Testis (tissue), 3 donors: ENCODE measurements around the gene PLXND1. TPM values are rescaled to one million over a fixed set of nuclear protein-coding genes. Genes with fewer than 3 reads are reported as not detected.

ENCODE experiments used
- DNase-seq: peaks from one replicate; pipeline ENCODE4 v3.0.0-alpha.2; 2019
- H3K27ac ChIP-seq, 2 donors: fragments of 200-600 bp; sonication (generic); one replicate each; pipeline ENCODE4 v1.5.1; 2019
- H3K27me3 ChIP-seq: fragments of 200-600 bp; sonication (generic); one replicate; pipeline ENCODE4 v1.5.1; 2019
- H3K36me3 ChIP-seq: fragments of 200-600 bp; sonication (generic); one replicate; pipeline ENCODE4 v1.5.1; 2017; ENCODE audit warnings: low read depth; ENCODE audit errors: missing control alignments
- H3K4me1 ChIP-seq: fragments of 200-600 bp; sonication (generic); one replicate; pipeline ENCODE4 v1.5.1; 2019
- H3K4me3 ChIP-seq, 2 donors: fragments of 200-600 bp; sonication (generic); one replicate each; pipeline ENCODE4 v1.5.1; 2017 to 2019
- H3K9me3 ChIP-seq: fragments of 200-600 bp; sonication (generic); one replicate; pipeline ENCODE4 v1.5.1; 2017
- POLR2A ChIP-seq: fragments of 450-650 bp; IDR thresholded peaks from one replicate; pipeline ENCODE4 v1.6.1; 2017; ENCODE audit warnings: antibody characterized with exemption, mild to moderate bottlenecking, moderate library complexity
- WGBS, 2 donors: methylation state at CpG; one replicate each; pipeline ENCODE4 v1.1.5; 2018; 5-methylcytosine and 5-hydroxymethylcytosine counted together
- intact Hi-C: fragments of 100-400 bp; cut with DNase I; formaldehyde crosslinking; loops from one replicate; pipeline ENCODE4 v1.15.1; 2023; ENCODE audit warnings: low total_unique reads
- polyA plus RNA-seq: library from polyadenylated mRNA; stranded (reverse); fragments of 350-450 nt; fragmentation: Illumina TruSeq; extraction: RNeasy Lipid Tissue Mini Kit (QIAGEN cat#74804); gene quantifications from one replicate; pipeline ENCODE4 v1.2.3, GENCODE V29; 2014; ENCODE audit warnings: low read depth, low replicate concordance; ENCODE audit not compliant: insufficient read depth
- total RNA-seq, 2 donors: library from RNA; depleted of rRNA; stranded (reverse); fragments of >200 nt; gene quantifications; one replicate each; pipeline ENCODE4 v1.2.3, GENCODE V29; 2016
- TF ChIP-seq, protein P1 (sequence below), 3 experiments: fragments of 450-650 bp in 2 of 3; fragments of 200-600 bp in 1 of 3; sonication (generic) in 1 of 3; IDR thresholded peaks; one replicate each; pipeline ENCODE4 v1.5.1; 2016 to 2019; ENCODE audit warnings: antibody characterized with exemption in 3 of 3, mild to moderate bottlenecking in 2 of 3, moderate library complexity in 1 of 3

PLXND1 gene
- total and polyA plus RNA-seq, 3 donors from 2014 or later, result 50.2 to 87.8 (median 69.2) TPM

GRCh38 chr3:129560269-129560787, 46.1 kb downstream of the PLXND1 start:
- Histone ChIP-seq H3K9me3 (no peaks in the 10 kb centered on the region), H3K4me1 (peaks cover 64% of the 10 kb centered on the region), H3K27ac (peak overlapping the region; percentile 79 to 87), H3K27me3 (no peaks in the 10 kb centered on the region), H3K36me3 (no peaks in the 10 kb centered on the region), H3K4me3 (no peak overlapping the region)
- WGBS, 2 donors, result 40 to 53% methylated on average over 7 to 16 of the region's 16 CpGs
- intact Hi-C loops, result no loop called here
- peak; percentile 48 for DNase-seq
- TF ChIP-seq, protein P1, sequence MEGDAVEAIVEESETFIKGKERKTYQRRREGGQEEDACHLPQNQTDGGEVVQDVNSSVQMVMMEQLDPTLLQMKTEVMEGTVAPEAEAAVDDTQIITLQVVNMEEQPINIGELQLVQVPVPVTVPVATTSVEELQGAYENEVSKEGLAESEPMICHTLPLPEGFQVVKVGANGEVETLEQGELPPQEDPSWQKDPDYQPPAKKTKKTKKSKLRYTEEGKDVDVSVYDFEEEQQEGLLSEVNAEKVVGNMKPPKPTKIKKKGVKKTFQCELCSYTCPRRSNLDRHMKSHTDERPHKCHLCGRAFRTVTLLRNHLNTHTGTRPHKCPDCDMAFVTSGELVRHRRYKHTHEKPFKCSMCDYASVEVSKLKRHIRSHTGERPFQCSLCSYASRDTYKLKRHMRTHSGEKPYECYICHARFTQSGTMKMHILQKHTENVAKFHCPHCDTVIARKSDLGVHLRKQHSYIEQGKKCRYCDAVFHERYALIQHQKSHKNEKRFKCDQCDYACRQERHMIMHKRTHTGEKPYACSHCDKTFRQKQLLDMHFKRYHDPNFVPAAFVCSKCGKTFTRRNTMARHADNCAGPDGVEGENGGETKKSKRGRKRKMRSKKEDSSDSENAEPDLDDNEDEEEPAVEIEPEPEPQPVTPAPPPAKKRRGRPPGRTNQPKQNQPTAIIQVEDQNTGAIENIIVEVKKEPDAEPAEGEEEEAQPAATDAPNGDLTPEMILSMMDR (IDR thresholded peaks at IDR 0.05), result no peak

- no peaks in the 10 kb centered on the region for H3K27me3 ChIP-seq
- intact Hi-C loops, result loop anchor here (10.0 kb wide), 1 partner anchor 45 kb away; the partner anchor contains the start of gene PLXND1
- no peak overlapping the region for H3K4me3 ChIP-seq
- no peak for TF ChIP-seq POLR2A
- TF ChIP-seq, protein P1 (IDR thresholded peaks at IDR 0.05), result no peak
- H3K9me3 ChIP-seq, result no peaks in the 10 kb centered on the region
- H3K36me3 ChIP-seq, result no peaks in the 10 kb centered on the region
- H3K4me1 ChIP-seq, result peaks cover 68% of the 10 kb centered on the region
- H3K27ac ChIP-seq, result peak overlapping the region; percentile 79 to 87
- no peak for DNase-seq
- WGBS, 2 donors, result 67 to 84% methylated on average over 12 to 19 of the region's 20 CpGs
Observed at GRCh38 chr3:129559565-129560079, 46.9 kb downstream of the PLXND1 start.

- 71 to 82% methylated on average over 9 to 11 of the region's 11 CpGs for WGBS, 2 donors
- Histone ChIP-seq H3K9me3 (no peaks in the 10 kb centered on the region), H3K36me3 (no peaks in the 10 kb centered on the region), H3K27ac (peak overlapping the region; percentile 79 to 87), H3K4me3 (no peak overlapping the region), H3K27me3 (no peaks in the 10 kb centered on the region), H3K4me1 (peaks cover 67% of the 10 kb centered on the region)
- intact Hi-C loops, result loop anchor here (10.0 kb wide), 1 partner anchor 46 kb away; the partner anchor contains the start of gene PLXND1
- no peak for DNase-seq
- no peak for TF ChIP-seq POLR2A
- TF ChIP-seq, protein P1 (IDR thresholded peaks at IDR 0.05), result no peak
Observed at GRCh38 chr3:129558772-129559564, 47.5 kb downstream of the PLXND1 start.

DNA sequence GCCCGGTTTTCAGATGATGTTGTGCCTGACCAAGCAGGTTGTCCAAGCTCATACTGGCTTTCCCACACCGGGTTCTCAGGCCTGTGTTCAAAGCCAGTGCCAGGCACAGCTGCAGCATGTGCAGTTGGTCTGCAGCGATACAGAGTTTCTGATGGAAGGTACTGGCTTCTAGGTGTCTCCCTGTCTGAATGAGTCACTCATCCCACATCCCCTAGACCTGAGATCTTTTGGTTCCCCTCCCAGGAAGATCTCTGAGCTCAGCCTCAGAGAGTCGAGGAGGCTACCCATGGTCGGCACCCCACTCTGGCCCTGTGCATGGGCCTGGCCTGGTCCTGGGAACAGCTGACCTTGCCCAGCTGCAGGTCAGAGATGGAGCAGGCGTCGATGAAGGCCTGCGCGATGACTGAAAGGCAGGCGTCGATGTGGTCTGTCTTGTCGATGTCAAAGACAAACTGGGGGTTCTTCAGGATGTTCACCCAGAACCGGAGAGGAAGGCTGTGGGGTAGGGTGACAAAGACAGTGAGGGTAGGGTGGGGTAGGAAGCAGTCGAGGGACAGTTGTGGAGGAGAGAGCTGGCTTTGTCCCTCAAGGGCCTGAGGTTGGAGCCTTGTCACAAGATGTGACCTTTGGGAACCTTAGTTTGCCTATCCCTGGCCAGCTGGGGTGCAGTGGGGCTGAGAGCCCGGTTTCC, 48.2 kb downstream of the PLXND1 start:
- Histone ChIP-seq H3K4me3 (no peak overlapping the region), H3K36me3 (no peaks in the 10 kb centered on the region), H3K4me1 (peaks cover 69% of the 10 kb centered on the region), H3K27me3 (no peaks in the 10 kb centered on the region), H3K27ac (peak overlapping the region; percentile 18 to 59), H3K9me3 (no peaks in the 10 kb centered on the region)
- TF ChIP-seq, protein P1 (IDR thresholded peaks at IDR 0.05), result no peak
- TF ChIP-seq POLR2A, result no peak
- no peak for DNase-seq
- WGBS, 2 donors, result 81 to 83% methylated on average over 14 to 15 of the region's 15 CpGs
- intact Hi-C loops, result loop anchor here (10.0 kb wide), 1 partner anchor 47 kb away; the partner anchor contains the start of gene PLXND1
